Stimulated activated CD8-positive, alpha-beta memory T cell treated with anti-CD3 and anti-CD28 coated beads, Interleukin-2, amount 100 ng/mL, for 1 hour (primary cell): ENCODE measurements around the gene ZNF584.
A peak's percentile ranks its signal among the peaks of the same experiment; 100 is the strongest.
"Not testable (repeated sequence)": the region's sequence is repeated elsewhere in the genome, so short reads cannot be mapped to it uniquely, and the experiment has no call there.

Experiments
- DNase-seq, 2 donors: peaks; one replicate each; pipeline ENCODE4 v3.0.0-alpha.2; 2020; ENCODE audit warnings: low read depth in 2 of 2

ZNF584 gene

GRCh38 chr19:58403920-58404478 lies 4.5 kb upstream of the ZNF584 start:
- not testable (repeated sequence) for DNase-seq

- no peak for DNase-seq
These were observed 1.4 kb upstream of the ZNF584 start for GRCh38 chr19:58406818-58407657.

- no peak for DNase-seq
These were observed 744 bp upstream of the ZNF584 start for GRCh38 chr19:58407658-58408151.

- no peak for DNase-seq
These were observed 751 bp downstream of the ZNF584 start for GRCh38 chr19:58409010-58409790.

GRCh38 chr19:58416604-58417003 lies 8.2 kb downstream of the ZNF584 start:
- DNase-seq = no peak

GRCh38 chr19:58417071-58417470 lies 8.6 kb downstream of the ZNF584 start:
- no peak for DNase-seq

GRCh38 chr19:58428617-58429016 lies 20.2 kb downstream of the ZNF584 start:
- DNase-seq = no peak

GRCh38 chr19:58429745-58430144 lies 21.3 kb downstream of the ZNF584 start:
- DNase-seq = no peak

- DNase-seq = no peak
These were observed 25.8 kb downstream of the ZNF584 start for GRCh38 chr19:58434217-58434616.

- DNase-seq = peak; percentile 85 to 87
These were observed 31.4 kb downstream of the ZNF584 start, which contains the start of gene ZNF132 for GRCh38 chr19:58439576-58440554. TSS of gene ZNF132 (minus strand) at chr19:58440153. CDS start at chr19:58439821, 332 bp downstream.

GRCh38 chr19:58440556-58440955 lies 32.1 kb downstream of the ZNF584 start:
- no peak for DNase-seq

GRCh38 chr19:58442986-58443385 lies 34.5 kb downstream of the ZNF584 start:
- DNase-seq = not testable (repeated sequence)

- not testable (repeated sequence) for DNase-seq
These were observed 40.4 kb downstream of the ZNF584 start for GRCh38 chr19:58448860-58449259.

GRCh38 chr19:58449980-58450379 lies 41.5 kb downstream of the ZNF584 start:
- not testable (repeated sequence) for DNase-seq

GRCh38 chr19:58450856-58451357 lies 42.5 kb downstream of the ZNF584 start:
- DNase-seq = no peak

- peak; percentile 93 for DNase-seq
These were observed 43.1 kb downstream of the ZNF584 start, which contains the start of gene ZNF324B for GRCh38 chr19:58451358-58452101. TSS of gene ZNF324B (plus strand) at chr19:58451622. CDS start at chr19:58453702, 2,080 bp downstream.

GRCh38 chr19:58453743-58454142 lies 45.3 kb downstream of the ZNF584 start:
- DNase-seq = no peak

GRCh38 chr19:58455306-58455705 lies 46.9 kb downstream of the ZNF584 start:
- DNase-seq = no peak

- DNase-seq = no peak
These were observed 47.7 kb downstream of the ZNF584 start for GRCh38 chr19:58456111-58456510.

- DNase-seq = no peak
These were observed 51.6 kb downstream of the ZNF584 start for GRCh38 chr19:58460039-58460438.
